GM21529 (cell line): ENCODE data around the gene SLC35F6.
"Not testable (repeated sequence)": the region's sequence is repeated elsewhere in the genome, so short reads cannot be mapped to it uniquely, and the experiment has no call there.

Experiments
- ATAC-seq: cut with Tn5 transposase; IDR thresholded peaks from one replicate; pipeline ENCODE4 v1.9.1; 2021; ENCODE audit not compliant: unreplicated experiment

SLC35F6 gene

GRCh38 chr2:26814072-26814765, 50.1 kb downstream of the SLC35F6 start:
- ATAC-seq: not testable (repeated sequence)

GRCh38 chr2:26816893-26817292, 52.8 kb downstream of the SLC35F6 start:
- ATAC-seq: no peak

- ATAC-seq: no peak
Observed at GRCh38 chr2:26818255-26818654, 54.2 kb downstream of the SLC35F6 start.

- ATAC-seq: no peak
Observed at GRCh38 chr2:26818972-26819371, 54.9 kb downstream of the SLC35F6 start.

GRCh38 chr2:26820932-26821331, 56.8 kb downstream of the SLC35F6 start:
- ATAC-seq: no peak

GRCh38 chr2:26822877-26823276, 58.8 kb downstream of the SLC35F6 start:
- no peak for ATAC-seq
